Measurements from ENCODE around the gene ADGRG6.

ADGRG6 gene

GRCh38 chr6:142350309-142350708, 48.5 kb downstream of the ADGRG6 start:
- no peak for TF ChIP-seq CTCF (IDR thresholded peaks at IDR 0.05; ENCODE audit: low read length, missing control alignments)
- DNase-seq (ENCODE audit: low read depth), result no peak
- H3K4me3 ChIP-seq (replicated peaks; ENCODE audit: low read depth, low read length), result no peak overlapping the region

GRCh38 chr6:142353690-142354089, 51.9 kb downstream of the ADGRG6 start:
- no peak overlapping the region for H3K4me3 ChIP-seq (replicated peaks; ENCODE audit: low read depth, low read length)
- TF ChIP-seq CTCF (IDR thresholded peaks at IDR 0.05; ENCODE audit: low read length, missing control alignments), result no peak
- no peak for DNase-seq (ENCODE audit: low read depth)

GRCh38 chr6:142354650-142355049, 52.8 kb downstream of the ADGRG6 start:
- no peak for DNase-seq (ENCODE audit: low read depth)
- no peak overlapping the region for H3K4me3 ChIP-seq (replicated peaks; ENCODE audit: low read depth, low read length)
- no peak for TF ChIP-seq CTCF (IDR thresholded peaks at IDR 0.05; ENCODE audit: low read length, missing control alignments)

GRCh38 chr6:142355520-142356174, 53.8 kb downstream of the ADGRG6 start:
- TF ChIP-seq CTCF (IDR thresholded peaks at IDR 0.05; ENCODE audit: low read length, missing control alignments), result no peak
- no peak for DNase-seq (ENCODE audit: low read depth)
- H3K4me3 ChIP-seq (replicated peaks; ENCODE audit: low read depth, low read length), result no peak overlapping the region

GRCh38 chr6:142356201-142356883, 54.5 kb downstream of the ADGRG6 start:
- TF ChIP-seq CTCF (IDR thresholded peaks at IDR 0.05; ENCODE audit: low read length, missing control alignments), result no peak
- DNase-seq (ENCODE audit: low read depth), result peak; percentile 69
- no peak overlapping the region for H3K4me3 ChIP-seq (replicated peaks; ENCODE audit: low read depth, low read length)

- no peak overlapping the region for H3K4me3 ChIP-seq (replicated peaks; ENCODE audit: low read depth, low read length)
- DNase-seq (ENCODE audit: low read depth), result no peak
- TF ChIP-seq CTCF (IDR thresholded peaks at IDR 0.05; ENCODE audit: low read length, missing control alignments), result no peak
Observed at GRCh38 chr6:142356884-142357225, 55.0 kb downstream of the ADGRG6 start.

GRCh38 chr6:142357879-142358278, 56.1 kb downstream of the ADGRG6 start:
- H3K4me3 ChIP-seq (replicated peaks; ENCODE audit: low read depth, low read length), result no peak overlapping the region
- DNase-seq (ENCODE audit: low read depth), result no peak
- TF ChIP-seq CTCF (IDR thresholded peaks at IDR 0.05; ENCODE audit: low read length, missing control alignments), result no peak

Measured in fibroblast of pulmonary artery (primary cell).